ENCODE data around the gene ABCA1.
"Not testable (repeated sequence)": the region's sequence is repeated elsewhere in the genome, so short reads cannot be mapped to it uniquely, and the experiment has no call there.

ABCA1 gene

DNA sequence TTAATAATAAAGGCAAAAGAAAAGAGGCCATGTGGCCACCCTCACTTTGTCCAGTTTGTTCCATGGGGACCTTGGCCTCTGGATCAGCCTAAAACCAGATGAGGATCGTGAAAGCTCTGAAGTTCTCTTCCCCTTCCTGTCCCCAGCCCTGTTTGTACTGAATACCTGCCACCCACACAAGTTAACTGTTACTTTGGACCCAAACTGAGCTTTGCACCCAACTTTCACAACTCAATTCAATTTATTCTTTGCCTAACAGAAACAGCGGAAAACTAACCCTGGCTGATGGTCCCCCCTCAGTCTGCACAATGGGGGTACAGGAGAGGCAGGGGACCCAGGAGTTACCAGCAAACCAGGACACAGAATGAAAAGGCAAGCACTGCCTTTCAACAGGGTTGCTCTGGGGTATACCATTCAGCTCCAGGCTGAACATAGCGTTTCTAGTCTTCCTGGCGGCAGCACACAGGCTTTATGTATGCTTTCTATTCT is 28.2 kb downstream of the ABCA1 start:
- no peak for TF ChIP-seq ZFX (IDR thresholded peaks at IDR 0.05)
- TF ChIP-seq, protein P1, sequence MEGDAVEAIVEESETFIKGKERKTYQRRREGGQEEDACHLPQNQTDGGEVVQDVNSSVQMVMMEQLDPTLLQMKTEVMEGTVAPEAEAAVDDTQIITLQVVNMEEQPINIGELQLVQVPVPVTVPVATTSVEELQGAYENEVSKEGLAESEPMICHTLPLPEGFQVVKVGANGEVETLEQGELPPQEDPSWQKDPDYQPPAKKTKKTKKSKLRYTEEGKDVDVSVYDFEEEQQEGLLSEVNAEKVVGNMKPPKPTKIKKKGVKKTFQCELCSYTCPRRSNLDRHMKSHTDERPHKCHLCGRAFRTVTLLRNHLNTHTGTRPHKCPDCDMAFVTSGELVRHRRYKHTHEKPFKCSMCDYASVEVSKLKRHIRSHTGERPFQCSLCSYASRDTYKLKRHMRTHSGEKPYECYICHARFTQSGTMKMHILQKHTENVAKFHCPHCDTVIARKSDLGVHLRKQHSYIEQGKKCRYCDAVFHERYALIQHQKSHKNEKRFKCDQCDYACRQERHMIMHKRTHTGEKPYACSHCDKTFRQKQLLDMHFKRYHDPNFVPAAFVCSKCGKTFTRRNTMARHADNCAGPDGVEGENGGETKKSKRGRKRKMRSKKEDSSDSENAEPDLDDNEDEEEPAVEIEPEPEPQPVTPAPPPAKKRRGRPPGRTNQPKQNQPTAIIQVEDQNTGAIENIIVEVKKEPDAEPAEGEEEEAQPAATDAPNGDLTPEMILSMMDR (conservative IDR thresholded peaks at IDR 0.05) = no peak
- no peak overlapping the region for H3K27ac ChIP-seq

DNA sequence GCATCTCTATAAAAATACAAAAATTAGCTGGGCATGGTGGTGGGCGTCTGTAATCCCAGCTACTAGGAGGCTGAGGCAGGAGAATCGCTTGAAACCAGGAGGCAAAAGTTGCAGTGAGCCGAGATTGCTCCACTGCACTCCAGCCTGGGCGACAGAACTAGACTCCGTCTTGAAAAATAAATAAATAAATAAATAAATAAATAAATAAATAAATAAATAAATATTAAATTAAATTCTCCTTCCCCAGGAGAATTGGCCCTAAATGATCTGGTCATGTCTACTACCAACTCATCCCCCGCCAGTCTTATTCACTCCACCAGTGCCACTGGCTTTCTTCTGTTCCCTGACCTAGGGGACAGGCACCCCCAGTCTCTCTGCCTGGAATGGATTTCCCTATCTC is 29.6 kb downstream of the ABCA1 start:
- not testable (repeated sequence) for H3K27ac ChIP-seq

DNA sequence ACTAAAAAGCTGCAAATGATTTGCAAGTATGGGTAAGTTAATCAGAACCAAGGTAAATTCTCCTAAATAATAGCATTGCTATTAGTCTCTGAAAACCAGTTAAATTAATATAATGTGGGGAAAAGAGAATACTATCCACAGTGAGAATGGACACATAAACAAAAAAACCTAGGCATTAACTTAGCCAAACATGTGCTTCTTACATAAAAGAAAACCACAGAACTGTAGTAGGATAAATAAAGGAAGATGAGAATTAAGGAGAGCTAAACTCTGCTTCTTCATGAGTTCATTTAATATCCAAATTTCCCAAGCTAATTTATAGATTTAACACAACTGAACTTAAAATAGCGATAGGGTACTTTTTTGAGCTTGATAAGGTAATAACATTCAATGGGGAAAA is 31.8 kb downstream of the ABCA1 start:
- no peak overlapping the region for H3K27ac ChIP-seq
- TF ChIP-seq, protein P1 (conservative IDR thresholded peaks at IDR 0.05) = no peak
- no peak for TF ChIP-seq ZFX (IDR thresholded peaks at IDR 0.05)

DNA sequence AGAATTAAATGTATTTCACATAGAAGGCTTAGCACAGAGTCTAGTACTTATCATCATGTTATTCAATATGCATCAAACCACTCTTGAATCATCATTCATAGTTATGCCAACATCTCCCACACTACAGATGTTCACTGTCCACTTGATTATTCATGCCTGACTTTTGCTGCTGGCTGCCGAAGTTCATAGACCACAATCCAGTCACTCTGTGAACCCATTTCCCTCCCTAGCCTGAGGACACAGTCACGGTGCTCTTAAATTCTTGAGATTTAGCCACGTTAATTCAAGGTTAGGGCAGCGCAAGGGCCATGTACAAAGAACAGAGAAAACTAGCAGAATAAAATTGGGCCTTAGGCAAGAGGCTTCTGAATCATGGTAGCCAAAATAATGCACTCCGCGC is 32.4 kb downstream of the ABCA1 start:
- no peak overlapping the region for H3K27ac ChIP-seq
- TF ChIP-seq, protein P1 (conservative IDR thresholded peaks at IDR 0.05) = no peak
- no peak for TF ChIP-seq ZFX (IDR thresholded peaks at IDR 0.05)

DNA sequence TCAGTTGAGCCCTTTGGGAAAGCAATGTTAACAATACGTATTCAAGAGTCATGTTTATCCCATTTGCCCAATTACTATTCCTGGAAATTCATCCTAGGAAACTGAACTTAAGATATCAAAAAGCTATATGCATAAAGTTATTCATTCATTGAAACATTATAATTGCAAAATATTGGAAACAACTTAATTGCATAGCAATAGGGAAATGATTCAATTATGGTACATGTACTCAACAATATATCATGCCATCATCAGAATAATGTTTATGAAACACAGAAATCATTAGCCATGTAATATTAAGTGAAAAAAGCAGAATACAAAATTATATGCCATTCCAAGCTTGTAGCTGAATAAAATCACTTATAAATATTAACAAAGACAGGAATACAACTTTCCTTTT is 35.3 kb downstream of the ABCA1 start:
- no peak for TF ChIP-seq ZFX (IDR thresholded peaks at IDR 0.05)
- TF ChIP-seq, protein P1 (conservative IDR thresholded peaks at IDR 0.05) = no peak
- H3K27ac ChIP-seq = no peak overlapping the region

- TF ChIP-seq, protein P1 (conservative IDR thresholded peaks at IDR 0.05) = no peak
- TF ChIP-seq ZFX (IDR thresholded peaks at IDR 0.05) = no peak
- no peak overlapping the region for H3K27ac ChIP-seq
Observed at GRCh38 chr9:104890433-104890770, 37.6 kb downstream of the ABCA1 start.

- no peak overlapping the region for H3K27ac ChIP-seq
- TF ChIP-seq ZFX (IDR thresholded peaks at IDR 0.05) = no peak
- TF ChIP-seq, protein P1 (conservative IDR thresholded peaks at IDR 0.05) = no peak
Observed at GRCh38 chr9:104885818-104886709, 41.9 kb downstream of the ABCA1 start.

DNA sequence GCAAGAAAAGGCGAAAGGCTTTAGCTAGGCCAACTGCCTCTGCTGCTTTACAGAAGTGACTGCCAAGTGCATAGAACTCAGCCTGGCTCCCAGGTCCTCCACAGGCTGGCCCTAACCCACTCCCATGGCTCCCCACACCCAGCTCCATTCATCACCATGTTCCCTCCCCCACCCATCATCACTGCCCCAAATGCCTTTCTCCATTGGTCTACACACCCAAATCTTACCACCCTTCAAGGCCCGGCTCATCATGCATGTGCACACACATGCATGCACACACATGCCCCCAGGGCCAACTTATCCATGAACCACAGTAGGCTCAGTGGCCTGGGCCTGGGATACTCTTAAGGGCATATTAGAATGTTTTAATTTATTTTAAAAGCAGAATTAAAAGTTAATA is 44.8 kb downstream of the ABCA1 start:
- TF ChIP-seq, protein P1 (conservative IDR thresholded peaks at IDR 0.05) = no peak
- TF ChIP-seq ZFX (IDR thresholded peaks at IDR 0.05) = no peak
- no peak overlapping the region for H3K27ac ChIP-seq

All from C4-2B (cell line).